SK-N-MC (cell line): ENCODE data around the gene PTTG2.

Source experiments
- EZH2 ChIP-seq: fragments of 200-600 bp; sonication (generic); IDR thresholded peaks from one replicate; pipeline ENCODE4 v1.6.1; 2017; ENCODE audit warnings: antibody characterized with exemption
- POLR2AphosphoS5 ChIP-seq: IDR thresholded peaks from 2 replicates; pipeline ENCODE4 v1.6.1; 2012; ENCODE audit warnings: mild to moderate bottlenecking, low read depth, low read length, borderline replicate concordance

DNA sequence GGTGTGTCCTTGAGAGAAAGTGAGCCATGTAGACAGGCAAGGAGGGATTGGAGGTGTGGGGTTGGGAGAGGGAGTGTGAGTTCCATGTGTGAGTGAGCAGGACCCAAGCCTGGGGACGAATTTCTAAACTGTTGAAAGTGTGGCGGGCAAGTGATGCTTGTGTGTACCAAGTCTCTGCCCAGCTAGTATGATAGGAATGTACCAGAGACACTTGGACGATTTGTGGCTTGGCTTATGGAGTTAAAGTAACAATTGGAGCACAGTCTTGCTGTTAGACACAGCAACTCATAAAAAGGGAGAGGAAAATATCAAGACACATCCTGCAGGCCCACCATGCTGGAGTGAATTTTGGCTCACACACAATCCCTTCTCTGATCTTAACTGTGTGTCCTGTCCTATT lies 8.5 kb downstream of the PTTG2 start:
- no peak for TF ChIP-seq POLR2AphosphoS5
- TF ChIP-seq EZH2: no peak
